Ovary (tissue), 9 donors: ENCODE results near the gene TNS1. TPM values are rescaled to one million over a fixed set of nuclear protein-coding genes. Genes with fewer than 3 reads are reported as not detected.

ENCODE experiments used
- DNase-seq, 5 donors: peaks; one replicate each; pipeline ENCODE4 v3.0.0-alpha.2; 2019 to 2020
- H3K27ac ChIP-seq, 2 donors: fragments of 200-600 bp; one replicate each; pipeline versions ENCODE4 v1.5.1 to v1.8.0; 2019 to 2022
- H3K27me3 ChIP-seq: fragments of 200-600 bp; one replicate; pipeline ENCODE4 v1.8.0; 2022
- H3K36me3 ChIP-seq: fragments of 200-600 bp; sonication (generic); one replicate; pipeline ENCODE4 v1.5.1; 2019
- H3K4me1 ChIP-seq: one replicate; pipeline ENCODE4 v1.8.1; 2013; ENCODE audit warnings: mild to moderate bottlenecking, moderate library complexity; ENCODE audit not compliant: insufficient read depth
- H3K4me3 ChIP-seq: fragments of 200-600 bp; sonication (generic); one replicate; pipeline ENCODE4 v1.5.1; 2017
- H3K9me3 ChIP-seq, 2 donors: fragments of 200-600 bp in 1 of 2; sonication (generic) in 1 of 2; one replicate each; pipeline versions ENCODE4 v1.5.1 to v1.8.1; 2013 to 2019; ENCODE audit warnings: mild to moderate bottlenecking in 1 of 2, moderate library complexity in 1 of 2
- EP300 ChIP-seq: sonication (generic); formaldehyde crosslinking; IDR thresholded peaks from one replicate; pipeline ENCODE4 v1.6.1; 2017; ENCODE audit warnings: antibody characterized with exemption
- POLR2A ChIP-seq: fragments of 450-650 bp; IDR thresholded peaks from one replicate; pipeline ENCODE4 v1.6.1; 2017; ENCODE audit warnings: antibody characterized with exemption, mild to moderate bottlenecking, moderate library complexity
- WGBS, 3 donors: extraction: QIAGEN DNeasy Blood & Tissue Kit in 1 of 3; methylation state at CpG; one replicate each; pipeline versions ENCODE4 v1.1.5 to v1.1.7; 2013 to 2017; 5-methylcytosine and 5-hydroxymethylcytosine counted together
- intact Hi-C, 4 donors: fragments of 100-400 bp; cut with DNase I; formaldehyde crosslinking; loops; one replicate each; pipeline versions ENCODE4 v1.11.0 to v1.15.1; 2022 to 2023
- polyA plus RNA-seq, 2 donors: library from polyadenylated mRNA; stranded (reverse); fragments of 200-250 nt in 1 of 2; fragments of 350-450 nt in 1 of 2; fragmentation: Illumina TruSeq in 1 of 2; extraction: RNeasy Lipid Tissue Mini Kit (QIAGEN cat#74804) in 1 of 2; gene quantifications; one replicate each; pipeline ENCODE4 v1.2.3, GENCODE V29; 2013 to 2014
- total RNA-seq, 7 donors: library from RNA; depleted of rRNA in 2 of 7; stranded (reverse); fragments of >200 nt in 2 of 7; fragmentation: NEBNext Ultra II Directional in 3 of 7; extraction: Animal tissue kit (Norgen Biotek cat#: 25700) in 3 of 7; gene quantifications; one replicate each; pipeline versions ENCODE4 v1.1.0 to v1.2.4, GENCODE V29; 2016 to 2023
- TF ChIP-seq, protein P1 (sequence below), 3 donors: fragments of 450-650 bp in 2 of 3; fragments of 200-600 bp in 1 of 3; IDR thresholded peaks; one replicate each; pipeline versions ENCODE4 v1.5.1 to v1.8.0; 2016 to 2022; ENCODE audit warnings: antibody characterized with exemption in 3 of 3, mild to moderate bottlenecking in 1 of 3
- donor health status: DM: no; HTN: no; CAD: no; lungs with moderate emphysema.
- donor health status: DM: no; HTN: no; CAD: no.
- donor health status: Bipolar disorder and iron deficiency.
- donor health status: DM: yes; HTN: yes; CAD: no.
- donor health status: DM: no; HTN: no; CAD: no.
- donor health status: DM: yes; HTN: yes; CAD: no.

The TNS1 gene
- total and polyA plus RNA-seq, 9 donors = 140 to 568 (median 356) TPM

DNA sequence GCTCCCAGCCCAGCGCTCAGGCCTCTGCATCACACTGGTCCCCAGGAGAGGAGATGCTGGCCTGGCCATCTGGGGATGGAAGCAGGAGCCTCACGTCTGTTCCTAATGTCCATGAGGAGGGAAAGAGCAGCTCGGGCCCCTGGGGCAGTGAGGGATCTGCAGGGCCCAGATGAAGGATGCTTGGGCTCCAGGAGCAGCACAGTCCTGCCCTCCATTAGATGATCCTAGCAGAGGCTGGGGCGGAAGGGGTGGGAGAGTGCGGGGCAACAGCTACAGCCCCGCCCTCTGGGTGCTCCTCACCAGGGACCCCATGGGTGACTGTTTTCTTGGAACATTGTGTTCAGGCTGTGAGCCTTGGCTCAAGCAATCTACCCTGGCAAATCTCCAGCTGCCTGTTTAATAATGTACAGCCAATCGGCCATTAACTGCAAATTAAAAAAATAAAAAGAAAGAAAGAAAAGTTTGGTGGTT lies 49.7 kb downstream of the TNS1 start:
- Histone ChIP-seq H3K27ac (peak overlapping the region; percentile 23 to 64), H3K9me3 (no peaks in the 10 kb centered on the region), H3K4me3 (no peak overlapping the region), H3K4me1 (peaks cover 77% of the 10 kb centered on the region), H3K36me3 (no peaks in the 10 kb centered on the region), H3K27me3 (no peaks in the 10 kb centered on the region)
- WGBS, 3 donors = 48 to 55% (median 54%) methylated on average over 7 of the region's 7 CpGs
- DNase-seq = peak; percentile 60 to 78 (median 62)
- TF ChIP-seq, protein P1, sequence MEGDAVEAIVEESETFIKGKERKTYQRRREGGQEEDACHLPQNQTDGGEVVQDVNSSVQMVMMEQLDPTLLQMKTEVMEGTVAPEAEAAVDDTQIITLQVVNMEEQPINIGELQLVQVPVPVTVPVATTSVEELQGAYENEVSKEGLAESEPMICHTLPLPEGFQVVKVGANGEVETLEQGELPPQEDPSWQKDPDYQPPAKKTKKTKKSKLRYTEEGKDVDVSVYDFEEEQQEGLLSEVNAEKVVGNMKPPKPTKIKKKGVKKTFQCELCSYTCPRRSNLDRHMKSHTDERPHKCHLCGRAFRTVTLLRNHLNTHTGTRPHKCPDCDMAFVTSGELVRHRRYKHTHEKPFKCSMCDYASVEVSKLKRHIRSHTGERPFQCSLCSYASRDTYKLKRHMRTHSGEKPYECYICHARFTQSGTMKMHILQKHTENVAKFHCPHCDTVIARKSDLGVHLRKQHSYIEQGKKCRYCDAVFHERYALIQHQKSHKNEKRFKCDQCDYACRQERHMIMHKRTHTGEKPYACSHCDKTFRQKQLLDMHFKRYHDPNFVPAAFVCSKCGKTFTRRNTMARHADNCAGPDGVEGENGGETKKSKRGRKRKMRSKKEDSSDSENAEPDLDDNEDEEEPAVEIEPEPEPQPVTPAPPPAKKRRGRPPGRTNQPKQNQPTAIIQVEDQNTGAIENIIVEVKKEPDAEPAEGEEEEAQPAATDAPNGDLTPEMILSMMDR (IDR thresholded peaks at IDR 0.05) = no peak
- TF ChIP-seq EP300 = no peak
- no peak for TF ChIP-seq POLR2A
- intact Hi-C loops = no loop called here

DNA sequence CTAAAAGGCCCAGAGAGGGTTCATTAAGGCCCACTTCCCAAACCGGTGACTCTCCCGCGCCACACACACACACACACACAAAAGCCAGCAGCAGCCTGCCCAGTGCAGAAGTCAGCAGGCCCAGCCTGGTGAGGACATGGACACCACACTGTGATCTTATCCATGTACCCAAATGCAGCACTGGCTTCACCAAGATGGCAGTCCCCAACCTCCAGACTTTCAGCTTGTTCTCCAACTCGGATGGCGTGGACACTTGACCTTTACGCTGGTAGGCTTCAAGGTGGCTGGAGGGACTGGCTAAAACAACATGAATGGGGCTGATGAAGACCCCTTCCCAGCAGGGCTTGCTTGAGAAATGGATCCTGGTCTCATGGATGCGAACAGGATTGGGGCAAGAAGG lies 50.4 kb downstream of the TNS1 start:
- WGBS, 3 donors = 88 to 96% (median 95%) methylated on average over 7 of the region's 7 CpGs
- TF ChIP-seq, protein P1 (IDR thresholded peaks at IDR 0.05) = no peak
- TF ChIP-seq EP300 (no peak), POLR2A (no peak)
- DNase-seq = peak in 4 of 5 donors; percentile 18 to 33 (median 22)
- intact Hi-C loops = no loop called here
- Histone ChIP-seq H3K36me3 (no peaks in the 10 kb centered on the region), H3K4me3 (no peak overlapping the region), H3K9me3 (no peaks in the 10 kb centered on the region), H3K27ac (peak overlapping the region; percentile 23 to 64), H3K4me1 (peaks cover 77% of the 10 kb centered on the region), H3K27me3 (no peaks in the 10 kb centered on the region)

DNA sequence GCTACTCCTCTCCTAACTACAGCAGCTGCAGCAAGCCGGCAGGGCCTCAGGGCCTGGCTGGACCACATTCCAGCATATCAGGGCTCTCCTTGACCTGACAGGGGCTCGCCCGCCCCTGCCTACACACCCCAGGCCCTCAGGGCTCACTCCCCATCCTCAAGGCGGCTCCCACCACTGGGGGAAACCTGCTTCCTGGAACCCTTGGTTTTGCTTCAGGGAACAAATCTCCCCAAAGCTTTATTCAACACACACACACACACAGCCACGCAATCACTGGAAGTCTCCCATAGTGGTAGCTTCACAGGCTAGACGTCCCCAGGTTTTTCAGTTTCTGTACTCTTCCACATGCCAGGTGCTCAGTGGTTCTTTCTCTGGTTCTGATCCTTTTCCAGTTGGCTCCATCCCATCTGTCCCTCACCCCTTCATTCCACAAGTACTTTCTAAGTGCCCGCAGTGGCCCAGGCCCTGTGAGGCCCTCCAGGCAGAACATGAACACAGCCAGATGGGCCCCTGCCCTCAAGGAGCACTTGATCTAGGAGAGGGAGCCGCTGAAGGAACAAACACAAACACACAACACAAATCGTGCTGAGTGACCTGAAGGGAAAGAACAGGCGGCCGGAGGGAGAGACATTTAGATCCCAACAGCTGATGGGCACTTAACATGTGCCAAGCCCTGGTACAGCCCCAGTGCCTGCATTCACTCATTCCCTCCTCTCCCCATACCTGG lies 51.1 kb downstream of the TNS1 start:
- TF ChIP-seq, protein P1 (IDR thresholded peaks at IDR 0.05) = no peak
- TF ChIP-seq EP300 (no peak), POLR2A (no peak)

DNA sequence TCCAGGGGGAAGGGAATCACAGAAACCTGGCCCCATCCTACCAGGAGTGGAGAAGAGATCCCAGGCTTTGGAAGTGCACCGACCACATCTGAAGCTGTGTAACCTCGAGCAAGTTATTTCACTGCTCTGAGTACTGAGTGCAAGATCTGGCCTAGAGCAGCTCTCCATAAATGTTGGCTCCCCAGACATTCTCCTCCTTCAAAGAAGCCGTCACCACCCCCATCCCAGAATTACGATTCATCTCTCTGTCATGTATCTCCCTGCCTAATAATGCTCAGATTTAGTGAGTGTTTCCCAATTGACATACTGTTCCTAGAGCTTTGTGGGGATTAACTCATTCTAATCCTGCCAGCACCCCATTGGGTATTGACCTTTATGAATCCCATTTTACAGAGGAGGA lies 51.7 kb downstream of the TNS1 start:
- H3K4me1 ChIP-seq = peaks cover 65% of the 10 kb centered on the region
- H3K27me3 ChIP-seq = no peaks in the 10 kb centered on the region
- H3K27ac ChIP-seq = peak overlapping the region in 1 of 2 donors; percentile 64
- 43 to 59% (median 47%) methylated on average over 4 of the region's 4 CpGs for WGBS, 3 donors
- no peaks in the 10 kb centered on the region for H3K36me3 ChIP-seq
- H3K9me3 ChIP-seq = no peaks in the 10 kb centered on the region
- H3K4me3 ChIP-seq = no peak overlapping the region
- intact Hi-C loops = no loop called here
- TF ChIP-seq EP300 = no peak
- TF ChIP-seq POLR2A = no peak
- TF ChIP-seq, protein P1 (IDR thresholded peaks at IDR 0.05) = no peak
- DNase-seq = no peak

More for the DNA sequence above, 51.1 kb downstream of the TNS1 start:
- 34 to 45% (median 40%) methylated on average over 11 of the region's 11 CpGs for WGBS, 3 donors
- H3K27me3 ChIP-seq = no peaks in the 10 kb centered on the region
- intact Hi-C loops = no loop called here
- H3K9me3 ChIP-seq = no peaks in the 10 kb centered on the region
- peaks cover 71% of the 10 kb centered on the region for H3K4me1 ChIP-seq
- H3K4me3 ChIP-seq = no peak overlapping the region
- no peaks in the 10 kb centered on the region for H3K36me3 ChIP-seq
- peak; percentile 52 to 71 (median 60) for DNase-seq
- H3K27ac ChIP-seq = peak overlapping the region in 1 of 2 donors; percentile 64
